RWPE2 (cell line): ENCODE results near the gene PRPS2.

ENCODE experiments used
- ATAC-seq: fragments of 200-7000 bp; cut with Tn5 transposase; 3 replicates; pipeline ENCODE4 v1.9.1; 2021; ENCODE audit warnings: low read depth
- DNase-seq: peaks from one replicate; pipeline ENCODE4 v3.0.0-alpha.2; 2020; ENCODE audit warnings: low spot score
- H3K27ac ChIP-seq: fragments of 450-650 bp; 2 replicates; pipeline ENCODE4 v1.5.1; 2017; ENCODE audit warnings: mild to moderate bottlenecking; ENCODE audit not compliant: poor library complexity, severe bottlenecking
- H3K27me3 ChIP-seq: fragments of 250-450 bp; sonication (Bioruptor Pico); 2 replicates; pipeline ENCODE4 v1.5.1; 2021; ENCODE audit warnings: mild to moderate bottlenecking, moderate library complexity; ENCODE audit not compliant: insufficient read depth, poor library complexity, severe bottlenecking
- H3K36me3 ChIP-seq: fragments of 250-450 bp; sonication (Bioruptor Pico); 2 replicates; pipeline ENCODE4 v1.5.1; 2020; ENCODE audit warnings: low read depth, mild to moderate bottlenecking, moderate library complexity
- H3K4me1 ChIP-seq: fragments of 250-450 bp; sonication (Bioruptor Pico); 2 replicates; pipeline ENCODE4 v1.5.1; 2021; ENCODE audit warnings: mild to moderate bottlenecking, moderate library complexity; ENCODE audit not compliant: insufficient read depth, poor library complexity, severe bottlenecking
- H3K4me3 ChIP-seq: fragments of 250-450 bp; sonication (Bioruptor Pico); 2 replicates; pipeline ENCODE4 v1.5.1; 2021; ENCODE audit warnings: mild to moderate bottlenecking, moderate library complexity; ENCODE audit not compliant: severe bottlenecking
- H3K9me3 ChIP-seq: fragments of 250-450 bp; sonication (Bioruptor Pico); 2 replicates; pipeline ENCODE4 v1.5.1; 2021; ENCODE audit warnings: mild to moderate bottlenecking, moderate library complexity; ENCODE audit not compliant: severe bottlenecking
- TF ChIP-seq, protein P1 (sequence below): fragments of 450-650 bp; IDR thresholded peaks from one replicate; pipeline ENCODE4 v1.5.1; 2017; ENCODE audit warnings: mild to moderate bottlenecking, moderate library complexity; ENCODE audit not compliant: poor library complexity, severe bottlenecking

PRPS2 gene

DNA sequence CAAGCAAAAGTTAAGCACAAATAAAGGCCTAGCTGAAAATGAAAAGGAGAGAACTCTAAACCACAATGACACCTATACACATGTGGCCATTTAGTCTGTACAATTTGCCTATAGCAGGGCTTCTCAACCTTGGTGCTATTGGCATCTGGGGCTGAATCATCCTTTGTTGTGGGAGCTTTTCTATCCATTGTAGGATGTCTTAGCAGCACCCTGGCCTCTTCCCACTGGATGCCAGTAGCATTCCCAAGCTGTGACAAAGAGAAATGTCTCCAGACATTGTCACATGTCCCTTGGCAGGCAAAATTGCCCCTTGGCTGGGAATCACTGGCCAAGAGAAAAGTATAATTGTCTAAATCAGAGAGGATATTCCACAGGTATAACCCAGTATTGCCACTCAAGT, 13.5 kb upstream of the PRPS2 start:
- Histone ChIP-seq H3K27me3 (no peaks in the 10 kb centered on the region), H3K27ac (no peak overlapping the region), H3K36me3 (no peaks in the 10 kb centered on the region), H3K4me3 (no peak overlapping the region), H3K4me1 (no peaks in the 10 kb centered on the region), H3K9me3 (no peaks in the 10 kb centered on the region)
- no peak for DNase-seq
- no peak for ATAC-seq
- TF ChIP-seq, protein P1, sequence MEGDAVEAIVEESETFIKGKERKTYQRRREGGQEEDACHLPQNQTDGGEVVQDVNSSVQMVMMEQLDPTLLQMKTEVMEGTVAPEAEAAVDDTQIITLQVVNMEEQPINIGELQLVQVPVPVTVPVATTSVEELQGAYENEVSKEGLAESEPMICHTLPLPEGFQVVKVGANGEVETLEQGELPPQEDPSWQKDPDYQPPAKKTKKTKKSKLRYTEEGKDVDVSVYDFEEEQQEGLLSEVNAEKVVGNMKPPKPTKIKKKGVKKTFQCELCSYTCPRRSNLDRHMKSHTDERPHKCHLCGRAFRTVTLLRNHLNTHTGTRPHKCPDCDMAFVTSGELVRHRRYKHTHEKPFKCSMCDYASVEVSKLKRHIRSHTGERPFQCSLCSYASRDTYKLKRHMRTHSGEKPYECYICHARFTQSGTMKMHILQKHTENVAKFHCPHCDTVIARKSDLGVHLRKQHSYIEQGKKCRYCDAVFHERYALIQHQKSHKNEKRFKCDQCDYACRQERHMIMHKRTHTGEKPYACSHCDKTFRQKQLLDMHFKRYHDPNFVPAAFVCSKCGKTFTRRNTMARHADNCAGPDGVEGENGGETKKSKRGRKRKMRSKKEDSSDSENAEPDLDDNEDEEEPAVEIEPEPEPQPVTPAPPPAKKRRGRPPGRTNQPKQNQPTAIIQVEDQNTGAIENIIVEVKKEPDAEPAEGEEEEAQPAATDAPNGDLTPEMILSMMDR, result no peak

DNA sequence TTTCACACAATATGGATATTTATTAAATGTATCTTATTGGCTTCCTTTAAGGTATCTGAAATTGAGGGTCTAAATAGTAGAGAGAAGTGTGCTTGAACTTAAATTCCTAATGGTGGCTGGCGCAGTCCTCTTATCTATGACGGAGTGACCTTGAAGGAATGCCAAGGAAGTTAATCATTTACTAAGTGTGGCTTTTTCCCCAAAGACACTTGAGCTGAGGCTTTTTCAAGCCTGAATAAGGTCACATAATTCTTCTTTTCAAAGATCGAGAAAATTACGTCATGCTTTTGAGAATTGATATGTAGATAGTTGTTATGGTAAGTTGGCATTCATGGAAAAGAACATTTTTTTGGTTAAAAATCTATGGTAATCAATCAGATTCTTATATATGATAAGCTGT, 11.7 kb upstream of the PRPS2 start:
- no peak for DNase-seq
- no peak for ATAC-seq
- TF ChIP-seq, protein P1, result no peak

DNA sequence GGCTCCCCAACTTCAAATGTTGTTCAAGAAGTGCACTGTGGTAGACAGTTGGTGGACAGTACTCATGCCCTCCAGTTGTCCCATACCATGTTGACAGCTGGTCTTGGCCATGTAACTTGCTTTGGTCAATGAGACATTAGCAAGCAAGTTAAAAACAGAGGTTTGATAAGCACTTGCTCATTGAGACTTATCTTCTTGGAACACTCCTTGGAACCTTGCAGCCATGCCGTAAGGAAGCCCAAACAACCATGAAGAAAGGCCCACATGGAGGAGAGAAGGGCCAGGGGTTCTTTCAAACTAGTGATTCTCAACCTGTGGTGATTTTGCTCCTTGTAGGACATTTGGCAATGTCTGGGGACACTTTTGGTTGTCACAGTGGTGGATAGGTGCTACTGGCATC, 2.6 kb upstream of the PRPS2 start:
- ATAC-seq, result no peak
- no peaks in the 10 kb centered on the region for H3K27me3 ChIP-seq
- no peaks in the 10 kb centered on the region for H3K9me3 ChIP-seq
- TF ChIP-seq, protein P1, result no peak
- no peaks in the 10 kb centered on the region for H3K4me1 ChIP-seq
- H3K4me3 ChIP-seq, result no peak overlapping the region
- DNase-seq, result no peak
- H3K36me3 ChIP-seq, result no peaks in the 10 kb centered on the region
- no peak overlapping the region for H3K27ac ChIP-seq

More for the DNA sequence above, 11.7 kb upstream of the PRPS2 start:
- H3K27ac ChIP-seq, result no peak overlapping the region
- no peaks in the 10 kb centered on the region for H3K4me1 ChIP-seq
- H3K9me3 ChIP-seq, result no peaks in the 10 kb centered on the region
- H3K27me3 ChIP-seq, result no peaks in the 10 kb centered on the region
- H3K36me3 ChIP-seq, result no peaks in the 10 kb centered on the region
- H3K4me3 ChIP-seq, result no peak overlapping the region

DNA sequence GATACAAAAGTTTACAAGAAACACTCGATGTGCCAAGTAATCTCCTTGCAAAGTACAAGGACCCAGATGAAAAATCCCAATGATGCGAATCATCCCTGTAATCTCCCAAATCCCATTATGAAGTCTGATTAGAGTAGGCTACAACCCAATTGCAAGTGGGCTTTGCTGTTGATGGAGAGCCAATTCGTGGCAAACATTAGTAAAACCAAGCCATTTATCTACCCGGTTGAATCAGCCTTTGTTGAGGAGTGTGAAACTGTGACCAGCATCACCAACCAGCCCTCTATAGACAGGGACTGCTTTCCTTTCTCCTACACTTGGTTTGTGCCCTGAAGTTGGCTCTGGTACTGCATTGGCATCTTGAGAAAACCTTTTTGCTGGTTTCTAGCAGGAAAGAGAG, 1.2 kb upstream of the PRPS2 start:
- TF ChIP-seq, protein P1, result no peak
- ATAC-seq (no peak), DNase-seq (no peak)
- Histone ChIP-seq H3K36me3 (no peaks in the 10 kb centered on the region), H3K27ac (no peak overlapping the region), H3K9me3 (no peaks in the 10 kb centered on the region), H3K4me3 (no peak overlapping the region), H3K4me1 (no peaks in the 10 kb centered on the region), H3K27me3 (no peaks in the 10 kb centered on the region)

DNA sequence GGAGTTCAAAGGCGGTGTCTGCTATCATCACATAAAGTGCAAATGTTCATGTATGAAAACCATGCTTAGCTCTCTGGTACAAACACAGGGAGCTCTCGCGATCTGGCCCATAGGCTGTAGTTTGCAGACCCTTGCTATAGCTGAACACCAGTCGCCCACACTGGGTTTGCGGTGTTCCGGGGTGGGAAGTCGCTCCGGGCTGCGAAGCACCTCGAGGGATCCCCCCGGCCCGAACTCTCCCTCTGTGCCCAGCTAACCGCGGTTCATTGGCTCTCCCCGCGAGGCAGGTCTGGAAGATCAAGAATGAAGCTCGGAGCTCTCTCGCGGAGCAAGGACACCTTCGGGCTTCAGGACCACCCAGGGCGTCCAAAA, 341 bp upstream of the PRPS2 start:
- ATAC-seq, result peak; percentile 29; the same call in 2 of the 3 replicates
- Histone ChIP-seq H3K9me3 (no peaks in the 10 kb centered on the region), H3K36me3 (no peaks in the 10 kb centered on the region), H3K27me3 (no peaks in the 10 kb centered on the region), H3K4me1 (no peaks in the 10 kb centered on the region), H3K27ac (no peak overlapping the region), H3K4me3 (peak overlapping the region; percentile 77)
- TF ChIP-seq, protein P1, result no peak
- DNase-seq, result no peak
